GM10266 (cell line): ENCODE data around the gene FKBP11.

Experiments used
- DNase-seq: peaks from one replicate; pipeline ENCODE4 v3.0.0; 2012; ENCODE audit errors: extremely low spot score
- TF ChIP-seq, protein P1 (sequence below): IDR thresholded peaks from 2 replicates; pipeline ENCODE4 v1.5.1; 2012; ENCODE audit warnings: mild to moderate bottlenecking, low read depth; ENCODE audit not compliant: control insufficient read depth, insufficient read depth; ENCODE audit errors: missing control alignments

FKBP11 gene

DNA sequence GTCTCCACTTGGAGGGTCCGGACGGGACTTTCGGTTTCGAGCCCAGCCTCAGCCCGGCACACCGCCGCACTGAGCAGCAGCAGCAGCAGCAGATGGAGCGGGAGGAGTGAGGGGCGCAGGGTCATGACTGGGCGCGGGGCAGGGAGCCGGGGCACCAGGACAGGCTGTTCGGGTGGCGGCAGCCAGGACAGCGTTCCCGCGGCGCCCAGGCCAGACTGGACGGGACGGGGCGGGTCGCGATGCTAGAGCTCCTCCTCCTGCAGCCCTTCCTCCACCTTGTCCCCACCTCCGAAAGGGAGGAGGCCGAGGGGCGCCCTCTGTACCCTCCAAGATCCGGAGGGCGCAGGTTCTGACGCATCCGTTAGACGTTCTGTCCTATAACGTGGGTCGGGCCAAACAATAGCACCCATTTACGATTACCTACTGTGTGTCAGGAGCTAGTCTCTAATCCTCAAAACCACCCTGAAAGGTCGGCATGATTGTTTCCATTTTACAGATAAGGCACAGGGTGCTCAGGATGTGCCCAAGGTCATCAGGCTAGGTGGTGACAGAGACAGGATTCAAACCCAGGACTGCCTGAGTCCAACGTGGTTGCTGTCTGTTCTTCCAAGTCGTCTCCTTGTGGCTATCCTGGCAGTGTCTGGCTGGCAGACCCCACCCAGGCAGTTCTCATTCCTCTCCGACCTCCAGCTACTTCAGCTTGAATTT lies at the start of gene FKBP11:
Gene FKBP11, minus strand, starts transcription at position 189 of the 708 bp plus-strand sequence. Its CDS starts 64 bp downstream, at position 125.
- peak; percentile 80 for DNase-seq
- TF ChIP-seq, protein P1, sequence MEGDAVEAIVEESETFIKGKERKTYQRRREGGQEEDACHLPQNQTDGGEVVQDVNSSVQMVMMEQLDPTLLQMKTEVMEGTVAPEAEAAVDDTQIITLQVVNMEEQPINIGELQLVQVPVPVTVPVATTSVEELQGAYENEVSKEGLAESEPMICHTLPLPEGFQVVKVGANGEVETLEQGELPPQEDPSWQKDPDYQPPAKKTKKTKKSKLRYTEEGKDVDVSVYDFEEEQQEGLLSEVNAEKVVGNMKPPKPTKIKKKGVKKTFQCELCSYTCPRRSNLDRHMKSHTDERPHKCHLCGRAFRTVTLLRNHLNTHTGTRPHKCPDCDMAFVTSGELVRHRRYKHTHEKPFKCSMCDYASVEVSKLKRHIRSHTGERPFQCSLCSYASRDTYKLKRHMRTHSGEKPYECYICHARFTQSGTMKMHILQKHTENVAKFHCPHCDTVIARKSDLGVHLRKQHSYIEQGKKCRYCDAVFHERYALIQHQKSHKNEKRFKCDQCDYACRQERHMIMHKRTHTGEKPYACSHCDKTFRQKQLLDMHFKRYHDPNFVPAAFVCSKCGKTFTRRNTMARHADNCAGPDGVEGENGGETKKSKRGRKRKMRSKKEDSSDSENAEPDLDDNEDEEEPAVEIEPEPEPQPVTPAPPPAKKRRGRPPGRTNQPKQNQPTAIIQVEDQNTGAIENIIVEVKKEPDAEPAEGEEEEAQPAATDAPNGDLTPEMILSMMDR = no peak

DNA sequence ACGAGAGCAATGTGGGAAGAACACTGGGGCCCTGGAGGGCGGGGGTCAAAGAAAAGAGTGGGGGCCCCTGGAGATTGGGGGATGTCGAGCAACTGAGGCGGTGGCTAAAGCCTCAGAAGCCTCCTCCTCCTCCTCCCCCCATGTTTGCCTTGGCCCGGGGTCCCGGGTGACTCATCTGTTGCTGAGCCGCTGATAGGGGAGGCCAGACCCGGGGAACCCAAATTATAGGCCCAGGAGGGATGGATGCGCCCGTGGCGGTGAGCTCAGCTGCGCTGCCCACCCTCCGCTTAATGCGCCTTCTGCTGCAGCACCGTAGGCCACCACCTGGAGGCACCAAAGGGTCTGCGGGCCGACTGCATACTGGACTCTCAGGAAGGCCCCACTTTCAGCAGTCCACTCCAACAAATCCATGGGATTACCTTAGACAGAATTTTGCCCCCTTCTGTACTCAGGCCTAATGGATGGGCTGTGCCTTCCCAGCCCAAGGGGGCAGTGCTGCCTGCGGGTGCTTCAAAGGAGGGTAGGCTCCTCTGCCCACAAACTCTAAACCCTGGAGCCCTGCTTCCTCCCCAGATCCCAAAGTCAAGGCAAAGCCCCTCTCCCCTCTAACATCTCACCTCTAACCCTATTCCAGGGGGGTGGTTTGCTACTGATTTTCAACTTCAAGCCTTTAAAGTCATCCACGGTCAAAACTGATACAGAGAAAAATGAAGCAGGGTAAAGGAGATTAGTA lies 48.8 kb upstream of the FKBP11 start:
- TF ChIP-seq, protein P1 = peak; percentile 63

DNA sequence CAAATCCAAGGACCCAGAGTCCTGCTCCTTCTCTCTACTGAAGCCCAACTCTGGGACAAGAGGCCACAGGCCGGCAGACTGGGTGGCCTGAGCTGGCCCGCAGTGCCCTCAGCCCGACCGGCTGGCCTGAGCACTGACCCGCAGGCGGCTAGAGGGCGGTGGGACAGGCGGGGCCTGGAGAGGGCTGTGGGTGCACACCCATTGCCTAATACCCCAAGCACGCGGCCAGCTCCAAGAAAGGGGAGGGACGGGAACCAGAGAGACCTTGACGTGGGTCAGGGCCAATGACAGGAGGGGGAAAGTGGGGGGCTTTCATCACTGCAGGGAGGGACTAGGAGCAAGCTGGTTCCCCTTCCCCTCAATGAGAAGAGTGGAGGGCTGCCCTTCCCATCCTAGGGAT lies 48.2 kb upstream of the FKBP11 start:
- TF ChIP-seq, protein P1 = no peak
- DNase-seq = no peak

More for the DNA sequence above, 48.8 kb upstream of the FKBP11 start:
- DNase-seq = peak; percentile 67

- DNase-seq = no peak
- TF ChIP-seq, protein P1 = no peak
Observed at GRCh38 chr12:48972952-48973483, 47.7 kb upstream of the FKBP11 start.

DNA sequence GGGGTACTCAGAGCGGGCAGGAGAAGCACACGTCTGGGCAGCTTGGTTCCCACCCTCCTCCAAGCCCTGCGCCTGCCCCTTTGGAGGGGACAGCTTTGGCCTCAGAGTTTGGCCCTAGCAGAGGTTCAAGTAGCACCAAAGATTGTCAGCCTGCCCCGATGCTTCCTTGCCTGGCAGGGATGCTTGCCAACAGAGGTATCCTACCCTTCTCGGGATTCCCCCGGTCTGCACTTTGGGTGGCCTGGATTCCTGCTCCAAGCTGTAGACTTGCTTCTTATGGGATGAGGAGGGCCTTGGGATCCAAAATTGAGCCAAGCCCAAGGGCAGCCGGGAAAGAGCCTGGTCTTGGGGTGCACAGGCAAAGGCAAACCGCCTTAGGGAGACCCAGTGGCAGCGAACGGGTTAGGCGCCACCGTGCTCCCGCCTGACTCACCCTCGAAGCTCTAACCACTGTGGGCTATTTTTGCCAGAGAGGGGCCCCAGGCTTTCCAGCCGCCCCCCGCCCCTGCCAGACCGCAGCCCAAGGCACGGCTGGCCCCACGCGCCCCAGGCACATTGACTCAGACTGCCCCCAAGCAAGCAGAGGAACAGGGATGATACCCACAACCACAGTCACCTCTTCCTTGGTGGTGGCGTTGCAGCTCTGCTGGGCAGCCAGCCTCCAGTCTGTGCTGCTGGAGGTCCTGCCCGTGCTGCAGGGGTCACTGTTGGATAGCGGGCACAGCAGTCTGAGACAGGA lies 47.1 kb upstream of the FKBP11 start:
- TF ChIP-seq, protein P1 = no peak
- DNase-seq = peak; percentile 42

DNA sequence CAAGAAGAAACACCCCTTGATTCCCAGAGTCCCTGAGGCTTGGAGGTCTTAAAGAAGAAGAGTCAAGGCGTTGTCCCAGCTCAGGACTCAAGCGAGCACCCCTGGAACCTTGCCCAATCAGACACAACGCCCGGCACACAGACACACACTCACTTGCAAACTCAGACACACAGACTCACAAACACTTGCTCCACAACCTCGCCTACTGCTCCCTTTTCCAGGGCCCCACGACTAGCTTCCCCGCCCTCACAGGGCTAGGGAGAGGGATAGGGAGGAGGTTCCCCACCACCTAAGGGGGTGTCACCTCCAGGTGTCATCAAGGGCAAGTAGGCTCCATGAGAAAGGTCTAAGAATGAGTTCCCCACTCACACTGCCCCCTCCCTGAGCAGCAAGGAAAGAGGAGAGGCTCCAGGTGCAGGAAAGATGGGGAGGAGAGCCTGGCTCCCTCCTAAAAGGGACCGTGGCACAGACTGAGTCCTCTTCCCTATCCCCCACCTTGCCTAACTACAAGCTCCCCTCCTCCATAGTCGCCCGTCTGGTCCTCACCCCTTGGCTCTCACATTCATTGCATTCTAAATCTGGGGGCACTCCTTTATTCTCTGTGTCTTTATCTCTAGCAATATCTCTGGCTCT lies 45.5 kb upstream of the FKBP11 start:
- DNase-seq = peak; percentile 25

More for the DNA sequence above, 45.5 kb upstream of the FKBP11 start:
- TF ChIP-seq, protein P1 = no peak
